WTC11 (cell line): ENCODE measurements around the gene ABCG1.

Source experiments
- ESRRA ChIP-seq: sonication (generic); formaldehyde crosslinking; IDR thresholded peaks from 2 replicates; pipeline ENCODE4 v1.8.1; 2022; ENCODE audit warnings: mild to moderate bottlenecking, missing genetic modification reagents, borderline replicate concordance
- GABPB1 ChIP-seq: sonication (generic); formaldehyde crosslinking; IDR thresholded peaks from 2 replicates; pipeline ENCODE4 v1.8.1; 2023; ENCODE audit warnings: mild to moderate bottlenecking, missing genetic modification reagents
- JUN ChIP-seq: sonication (generic); formaldehyde crosslinking; IDR thresholded peaks from 2 replicates; pipeline ENCODE4 v1.8.0; 2023; ENCODE audit warnings: mild to moderate bottlenecking, missing genetic modification reagents
- NR3C1 ChIP-seq: sonication (generic); formaldehyde crosslinking; conservative IDR thresholded peaks from 2 replicates; pipeline ENCODE4 v1.8.1; 2023; ENCODE audit warnings: low read depth, mild to moderate bottlenecking, missing genetic modification reagents
- TF ChIP-seq, protein P1 (sequence below): fragments of 200-600 bp; IDR thresholded peaks from 2 replicates; pipeline ENCODE4 v1.8.0; 2022; ENCODE audit warnings: antibody characterized with exemption
- TF ChIP-seq, protein P2 (sequence below): sonication (generic); formaldehyde crosslinking; IDR thresholded peaks from 2 replicates; pipeline ENCODE4 v1.8.1; 2022; ENCODE audit warnings: low read depth, missing genetic modification reagents, borderline replicate concordance
- TF ChIP-seq, protein P3 (sequence below): sonication (generic); formaldehyde crosslinking; IDR thresholded peaks from 2 replicates; pipeline ENCODE4 v1.8.0; 2022; ENCODE audit warnings: mild to moderate bottlenecking, missing genetic modification reagents

DNA sequence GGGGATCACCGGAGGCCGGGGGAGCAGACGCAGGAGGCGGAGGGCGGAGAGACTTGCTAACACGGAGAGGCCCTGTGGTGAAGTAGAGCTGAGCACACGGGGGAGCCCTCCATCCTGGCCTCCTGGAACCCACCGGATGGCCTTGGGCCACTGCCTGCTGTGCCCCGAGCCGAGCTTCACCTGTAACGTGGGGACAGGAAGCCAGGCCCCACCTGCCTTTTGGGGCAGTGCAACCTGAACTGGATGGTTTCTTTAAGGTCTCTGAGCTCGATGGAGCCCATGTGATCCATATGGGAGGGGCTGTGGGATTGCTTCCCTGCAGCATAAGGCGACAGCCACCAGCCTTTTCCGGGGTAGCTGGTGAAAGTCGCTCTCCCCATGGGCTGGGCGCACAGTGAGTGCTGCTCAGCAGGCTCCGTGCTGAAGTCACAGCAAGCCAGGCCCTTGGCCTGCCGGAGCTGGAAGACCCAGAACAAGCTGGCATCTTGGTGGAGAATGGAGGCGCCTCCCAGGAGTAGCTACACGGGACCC, 60.5 kb downstream of the ABCG1 start:
- TF ChIP-seq ESRRA (CRISPR knock-in tag), result no peak
- no peak for TF ChIP-seq JUN (CRISPR knock-in tag)
- TF ChIP-seq, protein P1, sequence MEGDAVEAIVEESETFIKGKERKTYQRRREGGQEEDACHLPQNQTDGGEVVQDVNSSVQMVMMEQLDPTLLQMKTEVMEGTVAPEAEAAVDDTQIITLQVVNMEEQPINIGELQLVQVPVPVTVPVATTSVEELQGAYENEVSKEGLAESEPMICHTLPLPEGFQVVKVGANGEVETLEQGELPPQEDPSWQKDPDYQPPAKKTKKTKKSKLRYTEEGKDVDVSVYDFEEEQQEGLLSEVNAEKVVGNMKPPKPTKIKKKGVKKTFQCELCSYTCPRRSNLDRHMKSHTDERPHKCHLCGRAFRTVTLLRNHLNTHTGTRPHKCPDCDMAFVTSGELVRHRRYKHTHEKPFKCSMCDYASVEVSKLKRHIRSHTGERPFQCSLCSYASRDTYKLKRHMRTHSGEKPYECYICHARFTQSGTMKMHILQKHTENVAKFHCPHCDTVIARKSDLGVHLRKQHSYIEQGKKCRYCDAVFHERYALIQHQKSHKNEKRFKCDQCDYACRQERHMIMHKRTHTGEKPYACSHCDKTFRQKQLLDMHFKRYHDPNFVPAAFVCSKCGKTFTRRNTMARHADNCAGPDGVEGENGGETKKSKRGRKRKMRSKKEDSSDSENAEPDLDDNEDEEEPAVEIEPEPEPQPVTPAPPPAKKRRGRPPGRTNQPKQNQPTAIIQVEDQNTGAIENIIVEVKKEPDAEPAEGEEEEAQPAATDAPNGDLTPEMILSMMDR, result no peak
- TF ChIP-seq, protein P2, sequence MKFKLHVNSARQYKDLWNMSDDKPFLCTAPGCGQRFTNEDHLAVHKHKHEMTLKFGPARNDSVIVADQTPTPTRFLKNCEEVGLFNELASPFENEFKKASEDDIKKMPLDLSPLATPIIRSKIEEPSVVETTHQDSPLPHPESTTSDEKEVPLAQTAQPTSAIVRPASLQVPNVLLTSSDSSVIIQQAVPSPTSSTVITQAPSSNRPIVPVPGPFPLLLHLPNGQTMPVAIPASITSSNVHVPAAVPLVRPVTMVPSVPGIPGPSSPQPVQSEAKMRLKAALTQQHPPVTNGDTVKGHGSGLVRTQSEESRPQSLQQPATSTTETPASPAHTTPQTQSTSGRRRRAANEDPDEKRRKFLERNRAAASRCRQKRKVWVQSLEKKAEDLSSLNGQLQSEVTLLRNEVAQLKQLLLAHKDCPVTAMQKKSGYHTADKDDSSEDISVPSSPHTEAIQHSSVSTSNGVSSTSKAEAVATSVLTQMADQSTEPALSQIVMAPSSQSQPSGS (CRISPR knock-in tag), result no peak
- TF ChIP-seq NR3C1 (CRISPR knock-in tag), result no peak
- TF ChIP-seq GABPB1 (CRISPR knock-in tag), result no peak
- TF ChIP-seq, protein P3, sequence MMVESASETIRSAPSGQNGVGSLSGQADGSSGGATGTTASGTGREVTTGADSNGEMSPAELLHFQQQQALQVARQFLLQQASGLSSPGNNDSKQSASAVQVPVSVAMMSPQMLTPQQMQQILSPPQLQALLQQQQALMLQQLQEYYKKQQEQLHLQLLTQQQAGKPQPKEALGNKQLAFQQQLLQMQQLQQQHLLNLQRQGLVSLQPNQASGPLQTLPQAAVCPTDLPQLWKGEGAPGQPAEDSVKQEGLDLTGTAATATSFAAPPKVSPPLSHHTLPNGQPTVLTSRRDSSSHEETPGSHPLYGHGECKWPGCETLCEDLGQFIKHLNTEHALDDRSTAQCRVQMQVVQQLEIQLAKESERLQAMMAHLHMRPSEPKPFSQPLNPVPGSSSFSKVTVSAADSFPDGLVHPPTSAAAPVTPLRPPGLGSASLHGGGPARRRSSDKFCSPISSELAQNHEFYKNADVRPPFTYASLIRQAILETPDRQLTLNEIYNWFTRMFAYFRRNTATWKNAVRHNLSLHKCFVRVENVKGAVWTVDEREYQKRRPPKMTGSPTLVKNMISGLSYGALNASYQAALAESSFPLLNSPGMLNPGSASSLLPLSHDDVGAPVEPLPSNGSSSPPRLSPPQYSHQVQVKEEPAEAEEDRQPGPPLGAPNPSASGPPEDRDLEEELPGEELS (CRISPR knock-in tag), result no peak
